CD4-positive, alpha-beta T cell treated with Interleukin-17A for 4 hours (primary cell): ENCODE results near the gene C2CD3.
"Not testable (repeated sequence)": the region's sequence is repeated elsewhere in the genome, so short reads cannot be mapped to it uniquely, and the experiment has no call there.

Source experiments
- DNase-seq: peaks from one replicate; pipeline ENCODE4 v3.0.0-alpha.2; 2020; ENCODE audit warnings: mixed read lengths

Gene C2CD3

GRCh38 chr11:74001822-74002286 lies 168.9 kb downstream of the C2CD3 start:
- no peak for DNase-seq

- DNase-seq, result no peak
Measured at GRCh38 chr11:74000307-74001133, 170.3 kb downstream of the C2CD3 start.

GRCh38 chr11:73999581-74000306 lies 171.1 kb downstream of the C2CD3 start:
- no peak for DNase-seq

- no peak for DNase-seq
Measured at GRCh38 chr11:73998846-73999575, 171.8 kb downstream of the C2CD3 start.

GRCh38 chr11:73997120-73997770 lies 173.6 kb downstream of the C2CD3 start:
- no peak for DNase-seq

- no peak for DNase-seq
Measured at GRCh38 chr11:73996161-73996747, 174.5 kb downstream of the C2CD3 start.

GRCh38 chr11:73995731-73996130 lies 175.1 kb downstream of the C2CD3 start:
- peak; percentile 53 for DNase-seq

- no peak for DNase-seq
Measured at GRCh38 chr11:73995247-73995646, 175.6 kb downstream of the C2CD3 start.

- no peak for DNase-seq
Measured at GRCh38 chr11:73991471-73992006, 179.3 kb downstream of the C2CD3 start.

GRCh38 chr11:73990730-73991129 lies 180.1 kb downstream of the C2CD3 start:
- no peak for DNase-seq

- no peak for DNase-seq
Measured at GRCh38 chr11:73989156-73989555, 181.6 kb downstream of the C2CD3 start.

- no peak for DNase-seq
Measured at GRCh38 chr11:73988227-73988626, 182.6 kb downstream of the C2CD3 start.

- not testable (repeated sequence) for DNase-seq
Measured at GRCh38 chr11:73985661-73986060, 185.1 kb downstream of the C2CD3 start.

GRCh38 chr11:73983741-73984538 lies 186.9 kb downstream of the C2CD3 start:
- peak; percentile 39 for DNase-seq

- DNase-seq, result peak; percentile 93
Measured at GRCh38 chr11:73982990-73983740, 187.6 kb downstream of the C2CD3 start.

- DNase-seq, result peak; percentile 92
Measured at GRCh38 chr11:73982595-73982989, 188.2 kb downstream of the C2CD3 start, which contains the start of gene UCP2. Gene UCP2, minus strand, starts transcription at chr11:73982843. Its CDS starts 4,465 bp downstream, at chr11:73978378.

GRCh38 chr11:73981051-73981805 lies 189.6 kb downstream of the C2CD3 start:
- DNase-seq, result no peak

GRCh38 chr11:73980001-73980961 lies 190.5 kb downstream of the C2CD3 start:
- DNase-seq, result peak; percentile 89
